Measurements from ENCODE around the gene PLXNA3. TPM values are rescaled to one million over a fixed set of nuclear protein-coding genes. Genes with fewer than 3 reads are reported as not detected.

PLXNA3 gene
- total RNA-seq, 1 donor from 2014 or later, result 4.3 TPM

- Mint-ChIP-seq H3K36me3 (peaks cover 6% of the 10 kb centered on the region), H3K4me3 (peak overlapping the region; percentile 84), H3K27me3 (ENCODE audit: insufficient read depth, low read depth) (peaks cover 11% of the 10 kb centered on the region), H3K4me1 (peaks cover 15% of the 10 kb centered on the region), H3K9me3 (peaks cover 22% of the 10 kb centered on the region), H3K27ac (no peak overlapping the region)
- no peaks in the 10 kb centered on the region for H3K36me3 ChIP-seq
- H3K79me2 ChIP-seq (ENCODE audit: low read depth), result peaks cover 16% of the 10 kb centered on the region
- no peak overlapping the region for H3K27ac ChIP-seq
- no peak for DNase-seq (ENCODE audit: low spot score)
- no peaks in the 10 kb centered on the region for H3K27me3 ChIP-seq
- H4K20me1 ChIP-seq (ENCODE audit: low read depth), result no peaks in the 10 kb centered on the region
- no peak overlapping the region for H3K4me3 ChIP-seq
- H3K9me3 ChIP-seq (ENCODE audit: low read depth), result no peaks in the 10 kb centered on the region
- no peak for TF ChIP-seq CTCF (IDR thresholded peaks at IDR 0.05)
- TF ChIP-seq EZH2 (IDR thresholded peaks at IDR 0.05), result no peak
- TF ChIP-seq EZH2phosphoT487 (IDR thresholded peaks at IDR 0.05), result no peak
- H3K4me1 ChIP-seq, result no peaks in the 10 kb centered on the region
- H3F3A ChIP-seq (ENCODE audit: low read depth), result peaks cover 7% of the 10 kb centered on the region
- no peak overlapping the region for H2AFZ ChIP-seq (replicated peaks)
- H3K4me2 ChIP-seq, result peak overlapping the region; percentile 79
- no peak overlapping the region for H3K9ac ChIP-seq
Observed at GRCh38 chrX:154429711-154430110, 28.4 kb upstream of the PLXNA3 start.

GRCh38 chrX:154430479-154430878 is 27.6 kb upstream of the PLXNA3 start:
- no peak for DNase-seq (ENCODE audit: low spot score)
- no peak for TF ChIP-seq EZH2phosphoT487 (IDR thresholded peaks at IDR 0.05)
- no peak for TF ChIP-seq EZH2 (IDR thresholded peaks at IDR 0.05)
- no peak for TF ChIP-seq CTCF (IDR thresholded peaks at IDR 0.05)
- H3K36me3 ChIP-seq, result no peaks in the 10 kb centered on the region
- Mint-ChIP-seq H3K4me3 (peak overlapping the region; percentile 30), H3K27ac (no peak overlapping the region), H3K4me1 (peaks cover 15% of the 10 kb centered on the region), H3K36me3 (peaks cover 6% of the 10 kb centered on the region), H3K9me3 (peaks cover 22% of the 10 kb centered on the region), H3K27me3 (ENCODE audit: insufficient read depth, low read depth) (peaks cover 15% of the 10 kb centered on the region)
- H3K27me3 ChIP-seq, result no peaks in the 10 kb centered on the region
- H3K27ac ChIP-seq, result no peak overlapping the region
- no peaks in the 10 kb centered on the region for H3K9me3 ChIP-seq (ENCODE audit: low read depth)
- H3K79me2 ChIP-seq (ENCODE audit: low read depth), result peaks cover 16% of the 10 kb centered on the region
- H3K9ac ChIP-seq, result no peak overlapping the region
- no peak overlapping the region for H2AFZ ChIP-seq (replicated peaks)
- H4K20me1 ChIP-seq (ENCODE audit: low read depth), result no peaks in the 10 kb centered on the region
- no peak overlapping the region for H3K4me3 ChIP-seq
- no peak overlapping the region for H3K4me2 ChIP-seq
- H3F3A ChIP-seq (ENCODE audit: low read depth), result peaks cover 7% of the 10 kb centered on the region
- no peaks in the 10 kb centered on the region for H3K4me1 ChIP-seq

- Mint-ChIP-seq H3K4me1 (peaks cover 16% of the 10 kb centered on the region), H3K4me3 (peak overlapping the region; percentile 30), H3K36me3 (peaks cover 6% of the 10 kb centered on the region), H3K9me3 (peaks cover 23% of the 10 kb centered on the region), H3K27me3 (ENCODE audit: insufficient read depth, low read depth) (peaks cover 16% of the 10 kb centered on the region), H3K27ac (no peak overlapping the region)
- no peak overlapping the region for H3K27ac ChIP-seq
- H2AFZ ChIP-seq (replicated peaks), result no peak overlapping the region
- peaks cover 16% of the 10 kb centered on the region for H3K79me2 ChIP-seq (ENCODE audit: low read depth)
- no peak overlapping the region for H3K9ac ChIP-seq
- no peak overlapping the region for H3K4me3 ChIP-seq
- H3K4me2 ChIP-seq, result no peak overlapping the region
- no peaks in the 10 kb centered on the region for H3K36me3 ChIP-seq
- H3K4me1 ChIP-seq, result no peaks in the 10 kb centered on the region
- no peaks in the 10 kb centered on the region for H3K27me3 ChIP-seq
- TF ChIP-seq EZH2phosphoT487 (IDR thresholded peaks at IDR 0.05), result no peak
- no peak for TF ChIP-seq CTCF (IDR thresholded peaks at IDR 0.05)
- TF ChIP-seq EZH2 (IDR thresholded peaks at IDR 0.05), result no peak
- no peaks in the 10 kb centered on the region for H3K9me3 ChIP-seq (ENCODE audit: low read depth)
- H4K20me1 ChIP-seq (ENCODE audit: low read depth), result no peaks in the 10 kb centered on the region
- no peak for DNase-seq (ENCODE audit: low spot score)
- peaks cover 10% of the 10 kb centered on the region for H3F3A ChIP-seq (ENCODE audit: low read depth)
Observed at GRCh38 chrX:154430916-154431315, 27.2 kb upstream of the PLXNA3 start.

Measured in neural progenitor cell (in vitro differentiated cells).